ACC112 (cell line): ENCODE data around the gene DLX1.

Experiments used
- H2AFZ ChIP-seq: fragments of 200-600 bp; sonication (generic); one replicate; pipeline ENCODE4 v1.6.0; 2017; ENCODE audit warnings: antibody characterized with exemption, low read length; ENCODE audit not compliant: unreplicated experiment
- H3K27ac ChIP-seq: fragments of 200-600 bp; sonication (generic); 2 replicates; pipeline ENCODE4 v1.5.1; 2014; ENCODE audit warnings: low read depth, mild to moderate bottlenecking, antibody characterized with exemption, low read length, moderate library complexity
- H3K27me3 ChIP-seq: fragments of 200-600 bp; sonication (generic); 2 replicates; pipeline ENCODE4 v1.6.1; 2014; ENCODE audit warnings: mild to moderate bottlenecking, antibody characterized with exemption, low read length, moderate library complexity, mixed read lengths; ENCODE audit not compliant: insufficient read depth
- H3K36me3 ChIP-seq: fragments of 200-600 bp; sonication (generic); 2 replicates; pipeline ENCODE4 v1.6.1; 2016; ENCODE audit warnings: mild to moderate bottlenecking, antibody characterized with exemption, low read length, moderate library complexity, mixed read lengths; ENCODE audit not compliant: insufficient read depth
- H3K4me1 ChIP-seq: fragments of 200-600 bp; sonication (generic); one replicate; pipeline ENCODE4 v1.6.1; 2016; ENCODE audit warnings: low read length, mixed read lengths; ENCODE audit not compliant: insufficient read depth, unreplicated experiment, control insufficient read depth
- H3K4me3 ChIP-seq: fragments of 200-600 bp; sonication (generic); 2 replicates; pipeline ENCODE4 v1.5.1; 2014; ENCODE audit warnings: mild to moderate bottlenecking, low read depth, low read length
- H3K79me2 ChIP-seq: fragments of 200-600 bp; sonication (generic); one replicate; pipeline ENCODE4 v1.6.0; 2016; ENCODE audit warnings: low read length; ENCODE audit not compliant: control insufficient read depth, unreplicated experiment, insufficient read depth

DLX1 gene

DNA sequence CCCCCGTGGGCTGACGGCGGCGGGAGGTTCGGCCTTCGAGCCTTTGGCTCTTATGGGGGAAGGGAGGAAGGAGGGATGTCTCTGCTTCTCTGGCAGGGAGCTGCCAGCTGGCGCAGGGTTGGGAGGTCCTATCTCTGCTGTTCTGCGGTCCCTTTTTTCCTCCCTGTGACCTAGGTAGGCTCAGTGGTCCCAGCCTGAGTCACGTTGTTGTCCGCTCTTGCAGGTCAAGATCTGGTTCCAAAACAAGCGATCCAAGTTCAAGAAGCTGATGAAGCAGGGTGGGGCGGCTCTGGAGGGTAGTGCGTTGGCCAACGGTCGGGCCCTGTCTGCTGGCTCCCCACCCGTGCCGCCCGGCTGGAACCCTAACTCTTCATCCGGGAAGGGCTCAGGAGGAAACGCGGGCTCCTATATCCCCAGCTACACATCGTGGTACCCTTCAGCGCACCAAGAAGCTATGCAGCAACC is 2.5 kb downstream of the DLX1 start:
- Histone ChIP-seq H2AFZ (no peak overlapping the region), H3K36me3 (no peaks in the 10 kb centered on the region), H3K27ac (no peak overlapping the region), H3K27me3 (0 out of 2 replicates have a peak, but pooled peaks cover 4% of the 10 kb centered on the region), H3K79me2 (peaks cover 18% of the 10 kb centered on the region), H3K4me3 (no peak overlapping the region; the same call in 1 of the 2 replicates), H3K4me1 (peaks cover 18% of the 10 kb centered on the region)

- Histone ChIP-seq H3K27ac (no peak overlapping the region), H3K4me3 (no peak overlapping the region), H3K27me3 (no peaks in the 10 kb centered on the region)
These were observed 3.1 kb downstream of the DLX1 start for GRCh38 chr2:172088245-172089004.

DNA sequence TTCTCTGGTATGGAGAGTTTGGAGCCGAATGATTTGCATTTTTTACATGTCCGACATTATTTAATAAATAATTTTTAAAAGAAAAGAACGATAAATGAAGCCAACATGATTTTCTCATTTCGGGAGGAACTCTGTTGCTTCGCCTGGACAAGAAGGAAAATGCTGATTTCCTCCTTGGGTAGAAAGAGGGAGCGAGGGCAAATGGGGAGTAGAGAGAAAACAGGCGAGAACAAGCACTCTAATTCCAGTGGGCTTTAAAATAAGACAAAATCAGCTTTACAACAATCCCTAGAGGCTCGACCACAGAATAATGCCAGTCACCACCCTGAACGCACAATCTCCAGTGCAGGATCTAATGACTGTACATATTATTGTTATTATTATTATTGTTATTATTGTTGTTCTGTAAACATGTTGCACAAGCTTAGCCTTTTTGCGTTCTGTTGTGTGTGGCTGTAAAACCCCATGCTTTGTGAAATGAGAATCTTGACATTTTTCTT is 3.7 kb downstream of the DLX1 start:
- H3K79me2 ChIP-seq = peaks cover 18% of the 10 kb centered on the region
- H3K36me3 ChIP-seq = no peaks in the 10 kb centered on the region
- no peaks in the 10 kb centered on the region for H3K27me3 ChIP-seq
- no peak overlapping the region for H3K4me3 ChIP-seq
- H3K4me1 ChIP-seq = peaks cover 12% of the 10 kb centered on the region
- no peak overlapping the region for H2AFZ ChIP-seq
- no peak overlapping the region for H3K27ac ChIP-seq

More at GRCh38 chr2:172088245-172089004, 3.1 kb downstream of the DLX1 start:
- H3K4me1 ChIP-seq = peaks cover 18% of the 10 kb centered on the region
- no peak overlapping the region for H2AFZ ChIP-seq
- no peaks in the 10 kb centered on the region for H3K36me3 ChIP-seq
- peaks cover 18% of the 10 kb centered on the region for H3K79me2 ChIP-seq

GRCh38 chr2:172089633-172090032 is 4.3 kb downstream of the DLX1 start:
- Histone ChIP-seq H3K27ac (no peak overlapping the region), H3K27me3 (no peaks in the 10 kb centered on the region), H3K4me3 (no peak overlapping the region), H3K4me1 (peaks cover 9% of the 10 kb centered on the region), H2AFZ (no peak overlapping the region), H3K79me2 (peaks cover 18% of the 10 kb centered on the region), H3K36me3 (no peaks in the 10 kb centered on the region)

DNA sequence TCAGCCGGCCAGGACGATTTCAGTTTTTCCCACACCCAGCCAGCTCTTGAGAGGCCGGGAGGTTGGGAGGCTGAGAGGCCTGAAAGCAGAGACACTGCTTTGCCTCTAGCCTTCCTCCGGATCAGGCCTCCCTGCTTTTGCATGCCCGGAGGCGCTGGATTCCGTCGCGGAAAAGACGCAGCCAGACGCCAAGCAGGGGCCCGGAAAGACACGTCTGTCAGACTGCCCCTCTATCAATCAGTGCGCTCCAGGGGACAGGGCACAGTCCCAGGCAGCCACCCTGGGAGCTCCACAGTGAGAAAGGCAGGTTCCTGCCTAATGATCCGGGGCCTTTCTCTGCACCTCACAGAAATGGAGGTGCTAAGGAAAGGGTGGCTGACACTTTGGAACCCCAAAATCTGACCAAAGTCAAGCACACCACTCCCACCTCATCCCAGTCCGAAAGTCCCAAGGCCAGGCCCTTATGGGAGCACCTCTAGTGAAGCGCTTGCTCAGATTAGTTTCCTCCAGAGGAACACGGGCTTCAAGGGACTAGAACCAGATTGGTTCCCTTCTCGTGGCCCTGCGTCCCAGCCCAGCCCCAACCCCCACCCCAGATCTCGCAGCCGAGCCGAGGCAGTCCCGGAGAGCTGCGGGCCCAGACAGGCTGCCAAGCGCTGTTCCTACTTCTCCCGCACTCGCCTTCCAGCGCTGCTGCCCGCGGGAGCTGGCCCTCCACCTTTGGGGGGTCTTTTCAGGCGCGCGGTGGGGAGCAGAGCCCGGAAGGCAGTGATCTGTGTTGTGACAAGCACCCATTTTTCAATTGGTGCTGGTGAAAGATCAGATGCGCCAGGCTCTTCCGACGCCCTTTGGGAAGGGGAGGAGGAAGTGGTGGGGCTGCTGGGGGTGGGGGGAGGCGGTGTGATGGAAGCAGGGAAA is 5.0 kb downstream of the DLX1 start:
- Histone ChIP-seq H3K79me2 (peaks cover 18% of the 10 kb centered on the region), H3K36me3 (no peaks in the 10 kb centered on the region), H2AFZ (no peak overlapping the region), H3K27ac (no peak overlapping the region), H3K4me3 (no peak overlapping the region), H3K27me3 (no peaks in the 10 kb centered on the region), H3K4me1 (peaks cover 9% of the 10 kb centered on the region)

DNA sequence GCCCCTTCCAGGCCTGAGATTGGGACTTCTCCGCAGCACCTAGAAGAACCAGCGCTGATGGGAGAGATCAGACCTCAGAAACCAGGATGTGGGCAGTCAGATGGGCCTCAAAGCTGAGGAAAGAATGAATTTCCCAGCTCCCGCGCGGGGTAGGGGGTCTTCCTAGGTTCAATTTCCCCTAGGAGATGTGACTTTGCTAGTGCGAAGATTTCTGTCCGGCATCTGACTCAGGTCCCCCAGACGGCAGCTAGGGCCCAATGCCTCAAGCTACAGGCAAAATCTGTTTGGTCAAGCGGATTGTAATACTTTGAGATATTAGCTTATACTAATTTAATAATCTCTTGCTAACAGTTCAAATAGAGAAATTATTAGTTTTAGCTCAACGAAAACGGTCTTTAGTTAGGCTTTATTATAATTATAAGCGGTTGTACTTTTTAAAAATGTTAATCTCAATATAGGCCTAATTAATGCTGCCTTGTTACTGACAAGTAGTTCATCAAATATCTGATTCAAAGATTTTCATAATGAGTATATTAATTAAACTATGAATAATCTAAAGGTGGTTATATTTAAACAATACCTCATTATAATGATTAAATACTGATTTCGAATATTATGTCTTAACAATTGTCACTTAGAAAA is 5.8 kb downstream of the DLX1 start:
- Histone ChIP-seq H3K4me1 (peaks cover 9% of the 10 kb centered on the region), H3K27me3 (no peaks in the 10 kb centered on the region), H3K79me2 (peaks cover 16% of the 10 kb centered on the region), H2AFZ (no peak overlapping the region), H3K27ac (no peak overlapping the region), H3K36me3 (no peaks in the 10 kb centered on the region), H3K4me3 (no peak overlapping the region)

GRCh38 chr2:172091761-172092566 is 6.7 kb downstream of the DLX1 start:
- no peak overlapping the region for H2AFZ ChIP-seq

DNA sequence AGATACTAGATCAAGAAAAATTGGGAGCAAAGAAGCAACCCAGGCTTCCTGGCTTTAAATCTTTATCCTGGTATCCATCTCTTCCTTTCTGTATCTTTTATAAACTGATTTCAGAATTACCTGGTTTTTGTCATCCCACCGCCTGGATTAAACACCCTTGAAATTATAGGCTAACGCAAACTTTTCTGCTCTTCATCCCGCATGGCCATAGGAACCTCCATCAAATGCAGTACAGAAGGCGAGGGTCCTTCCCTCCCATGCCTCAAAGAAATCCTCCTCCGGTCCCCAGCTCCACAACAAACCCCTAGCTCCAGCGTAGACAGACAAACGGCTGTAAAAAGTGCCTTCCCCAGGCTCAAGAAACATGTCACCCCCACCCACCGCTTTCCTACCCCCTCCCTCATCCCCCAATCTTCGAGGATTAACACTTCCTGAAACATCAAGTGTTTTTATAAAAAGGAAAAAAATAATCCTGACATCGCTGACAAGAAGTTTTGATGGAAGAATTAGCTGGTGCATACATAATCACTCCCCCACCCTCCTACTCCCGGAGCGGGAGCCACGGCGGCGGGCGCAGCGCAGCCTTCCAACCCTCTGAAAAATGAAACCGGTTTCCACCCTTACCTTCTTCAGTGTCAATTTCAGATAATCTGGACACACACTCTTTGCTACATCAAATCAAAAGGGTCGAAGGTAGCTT is 7.6 kb downstream of the DLX1 start:
- no peak overlapping the region for H2AFZ ChIP-seq
- no peaks in the 10 kb centered on the region for H3K79me2 ChIP-seq
- no peak overlapping the region for H3K27ac ChIP-seq
- H3K36me3 ChIP-seq = no peaks in the 10 kb centered on the region
- no peaks in the 10 kb centered on the region for H3K27me3 ChIP-seq
- H3K4me1 ChIP-seq = peaks cover 6% of the 10 kb centered on the region
- no peak overlapping the region for H3K4me3 ChIP-seq

More at GRCh38 chr2:172091761-172092566, 6.7 kb downstream of the DLX1 start:
- Histone ChIP-seq H3K79me2 (peaks cover 8% of the 10 kb centered on the region), H3K36me3 (no peaks in the 10 kb centered on the region), H3K4me1 (peaks cover 3% of the 10 kb centered on the region), H3K27ac (no peak overlapping the region), H3K4me3 (no peak overlapping the region), H3K27me3 (no peaks in the 10 kb centered on the region)

DNA sequence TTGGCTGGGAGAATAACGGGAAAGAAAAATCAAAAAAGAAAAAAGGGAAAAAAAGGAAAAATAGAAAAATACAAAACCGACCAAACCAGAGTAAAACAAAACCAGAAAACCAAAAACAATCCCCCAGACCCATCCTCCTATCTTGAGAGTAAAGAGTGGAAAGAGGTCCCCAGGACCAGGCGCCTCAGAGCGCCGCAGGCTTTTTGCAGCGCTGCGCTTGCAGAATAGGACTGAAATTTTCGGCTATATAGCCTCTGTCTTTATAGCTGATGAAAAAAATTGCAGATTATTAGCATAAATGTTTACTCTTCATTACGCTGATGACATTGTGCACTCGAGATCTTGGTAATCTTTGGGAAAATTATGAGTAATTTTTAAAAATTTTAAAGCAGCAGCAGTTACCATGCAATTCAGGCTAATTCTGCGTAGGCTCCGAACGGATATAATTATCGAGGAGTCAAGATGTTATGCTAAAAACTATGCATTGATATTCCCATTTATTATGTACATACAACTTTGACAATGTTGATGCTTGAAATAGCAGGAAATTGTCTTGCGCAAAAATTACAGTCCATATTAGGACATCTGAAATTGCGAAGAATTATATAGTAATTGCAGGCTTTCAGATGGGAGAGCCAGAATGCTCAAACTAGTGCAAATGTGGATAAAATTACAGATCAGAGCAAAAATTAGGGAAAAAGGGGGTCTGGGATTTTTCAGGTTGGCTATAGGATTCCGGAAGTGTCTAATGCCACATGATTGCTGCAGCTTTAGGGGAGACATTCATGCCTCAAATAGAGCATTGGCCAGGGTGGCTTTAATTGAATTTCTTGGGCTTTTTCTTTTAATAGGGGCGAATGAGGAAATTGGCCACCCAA is 8.3 kb downstream of the DLX1 start:
- peak overlapping the region; percentile 37 for H2AFZ ChIP-seq
- H3K79me2 ChIP-seq = no peaks in the 10 kb centered on the region
- no peaks in the 10 kb centered on the region for H3K27me3 ChIP-seq
- no peaks in the 10 kb centered on the region for H3K36me3 ChIP-seq
- H3K4me3 ChIP-seq = peak overlapping the region; percentile 83
- no peak overlapping the region for H3K27ac ChIP-seq
- H3K4me1 ChIP-seq = peaks cover 14% of the 10 kb centered on the region
